NCI-H146 (cell line): ENCODE results near the gene ITGBL1.

Experiments used
- DNase-seq: peaks from one replicate; lab custom pipeline; 2025; lab: John Stamatoyannopoulos, UW

ITGBL1 gene

DNA sequence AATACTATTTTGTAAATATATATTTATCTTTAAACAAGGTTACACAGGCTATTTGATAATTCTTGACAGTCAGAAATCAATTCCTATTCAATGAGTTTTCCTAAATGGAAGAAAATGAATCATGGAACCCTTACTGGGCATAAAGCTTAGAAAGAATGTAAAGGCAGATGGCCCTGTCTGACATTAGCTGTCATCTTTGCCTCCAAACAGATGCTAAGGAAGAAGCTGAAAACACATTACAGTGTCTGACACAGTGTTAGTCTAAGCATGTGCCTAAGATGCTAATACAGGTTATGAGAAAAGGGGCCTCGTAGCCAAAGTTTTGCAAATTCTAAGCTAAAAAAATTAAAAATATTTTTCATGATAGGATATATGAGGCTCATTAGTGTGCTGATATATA lies 112.8 kb downstream of the ITGBL1 start:
- no peak for DNase-seq

DNA sequence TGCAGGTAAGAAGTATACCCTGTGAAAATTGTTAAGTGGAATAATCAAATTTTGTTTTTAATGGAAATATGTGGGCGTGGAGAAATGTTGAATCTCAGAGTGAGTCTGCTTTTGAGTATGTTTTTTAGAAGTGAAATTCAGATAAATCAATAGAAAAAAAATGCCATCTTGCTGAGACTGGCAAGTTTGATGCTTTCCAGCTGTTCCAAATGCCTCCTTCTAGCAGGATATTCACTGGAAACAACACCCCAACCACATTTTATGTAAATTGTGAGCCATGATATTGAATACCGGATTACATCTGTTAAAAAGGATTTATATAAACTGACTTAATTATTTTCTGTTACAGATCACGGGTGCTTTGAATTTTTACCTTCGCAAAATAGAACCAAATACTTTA lies 115.4 kb downstream of the ITGBL1 start:
- no peak for DNase-seq

DNA sequence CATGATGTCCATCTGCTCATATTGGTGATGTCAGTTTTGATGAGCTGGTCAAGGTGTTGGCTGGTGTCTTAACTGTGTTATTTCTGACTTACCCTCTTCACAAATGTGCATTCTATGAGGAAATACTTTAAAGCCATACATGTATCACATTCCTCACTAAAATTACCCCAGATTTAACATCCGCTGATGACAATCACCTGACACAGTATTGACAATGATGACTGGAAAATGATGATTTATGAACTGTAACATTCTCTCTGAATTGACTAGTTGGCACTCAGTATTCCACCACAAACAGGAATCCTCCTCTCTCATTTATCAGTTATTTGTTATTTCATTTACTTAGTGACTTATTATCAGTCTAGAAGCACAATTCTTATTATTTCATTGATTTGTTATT lies 117.3 kb downstream of the ITGBL1 start:
- DNase-seq, result no peak

DNA sequence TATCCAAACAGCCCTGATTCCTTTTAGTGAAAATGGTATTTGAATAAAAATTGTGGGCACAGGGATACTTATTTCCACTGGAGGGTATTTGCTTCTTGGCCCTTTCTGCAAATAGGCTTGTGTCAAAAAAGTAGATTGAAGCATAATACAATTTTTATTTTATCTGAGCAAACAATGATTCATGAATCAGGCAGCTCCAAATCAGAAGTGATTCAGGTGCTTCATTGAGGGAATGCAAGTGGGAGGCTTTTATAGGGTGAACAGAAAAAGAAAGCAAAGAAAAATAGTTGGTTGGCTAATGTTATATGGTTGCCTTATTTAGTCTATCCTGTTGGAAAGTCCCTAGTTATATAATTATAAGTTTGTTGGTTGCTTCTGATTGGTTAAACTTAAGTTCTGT lies 117.9 kb downstream of the ITGBL1 start:
- DNase-seq, result no peak

DNA sequence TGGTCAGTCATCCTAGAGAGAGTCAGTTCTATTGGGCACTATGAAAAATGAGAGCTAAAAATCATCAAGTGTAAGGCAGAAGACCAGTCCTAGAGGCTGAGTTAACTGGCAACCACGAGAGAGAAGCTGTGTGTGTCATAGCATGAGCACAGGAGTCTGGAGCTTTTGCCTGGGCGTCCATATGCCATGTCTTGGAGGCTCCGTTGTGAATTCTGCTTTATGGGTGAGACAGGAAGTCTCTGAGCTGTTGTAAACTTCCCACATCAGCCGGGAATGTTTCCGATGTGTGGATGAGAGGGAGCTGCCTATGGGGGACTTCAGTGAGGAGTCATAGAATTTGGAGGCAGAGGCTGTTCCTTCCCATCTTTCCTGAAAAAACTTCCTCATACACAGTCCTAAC lies 120.0 kb downstream of the ITGBL1 start:
- DNase-seq, result no peak

DNA sequence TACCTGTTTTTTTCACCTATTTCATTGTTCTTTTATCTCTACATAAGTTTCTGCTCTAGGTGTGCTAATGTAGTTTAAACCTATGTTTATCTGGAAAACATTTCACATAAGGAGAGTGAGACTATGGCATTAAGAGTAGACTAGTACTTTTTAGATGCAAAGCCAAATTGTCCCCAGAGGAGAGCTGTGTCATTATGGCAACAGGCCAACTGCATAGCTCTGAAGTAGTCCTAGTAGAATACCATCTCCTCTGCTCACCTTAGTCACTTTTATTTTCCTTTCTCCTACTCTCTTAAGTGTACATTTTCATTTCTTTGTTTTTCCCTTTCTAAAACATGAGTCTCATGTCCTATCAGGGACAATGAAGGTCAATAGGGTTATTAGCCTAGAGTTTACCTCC lies 123.1 kb downstream of the ITGBL1 start:
- no peak for DNase-seq

DNA sequence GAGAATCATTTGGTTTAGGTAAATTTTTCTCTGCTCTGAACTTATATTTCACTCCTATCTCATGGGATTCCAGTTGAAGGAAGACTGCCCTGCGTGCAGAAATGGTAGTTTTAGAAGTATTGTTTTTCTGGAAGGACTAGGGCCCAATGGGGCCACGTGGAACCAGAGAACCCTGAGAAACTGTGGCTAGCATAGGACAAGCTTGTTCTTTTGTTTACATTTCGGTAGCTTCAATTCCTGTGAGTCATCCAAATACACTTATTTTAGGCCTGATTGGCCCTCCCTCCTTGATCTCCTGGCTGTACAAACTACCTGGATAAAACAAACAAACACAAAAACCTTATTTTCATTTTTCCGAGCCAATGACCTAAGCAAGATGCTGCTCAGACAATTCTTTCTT lies 124.0 kb downstream of the ITGBL1 start:
- no peak for DNase-seq

DNA sequence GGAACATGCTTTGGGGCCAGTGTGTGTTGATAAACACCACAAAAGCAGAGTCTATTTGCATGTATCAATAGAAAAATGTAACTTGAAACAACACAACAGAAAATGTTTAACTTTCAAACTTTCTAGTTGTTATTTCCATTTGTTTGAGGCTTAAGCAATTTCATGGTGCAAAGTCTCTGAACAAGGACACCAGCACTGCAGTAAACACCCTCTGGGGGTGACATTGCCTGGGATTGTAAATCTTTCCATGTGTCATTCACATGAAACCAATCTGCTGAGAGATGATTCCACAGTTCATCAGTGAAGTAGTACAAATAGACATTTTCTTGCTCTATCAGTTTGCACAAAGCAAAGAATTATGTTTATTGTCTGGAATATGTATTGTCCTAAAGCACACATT lies 124.5 kb downstream of the ITGBL1 start:
- no peak for DNase-seq

DNA sequence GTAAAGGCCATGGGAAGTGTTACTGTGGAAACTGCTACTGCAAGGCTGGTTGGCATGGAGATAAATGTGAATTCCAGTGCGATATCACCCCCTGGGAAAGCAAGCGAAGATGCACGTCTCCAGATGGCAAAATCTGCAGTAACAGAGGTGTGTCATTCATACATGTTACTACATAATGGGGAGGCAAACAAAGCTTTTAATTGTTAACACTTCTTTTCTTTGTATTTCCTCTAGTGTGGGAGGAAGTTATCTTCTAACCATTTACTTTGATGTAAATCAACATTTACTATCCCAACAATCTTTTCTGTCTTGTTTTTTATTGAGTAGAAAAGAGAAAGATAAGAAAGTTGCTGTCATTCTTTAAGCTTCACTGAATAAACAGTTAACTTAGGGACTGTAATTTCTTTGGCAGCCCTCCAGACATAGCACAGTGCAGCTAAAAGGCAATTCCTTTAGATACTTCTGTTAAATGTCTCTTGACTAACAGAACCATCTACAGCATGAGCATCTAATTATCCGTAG lies 126.9 kb downstream of the ITGBL1 start:
- peak; percentile 87 for DNase-seq

DNA sequence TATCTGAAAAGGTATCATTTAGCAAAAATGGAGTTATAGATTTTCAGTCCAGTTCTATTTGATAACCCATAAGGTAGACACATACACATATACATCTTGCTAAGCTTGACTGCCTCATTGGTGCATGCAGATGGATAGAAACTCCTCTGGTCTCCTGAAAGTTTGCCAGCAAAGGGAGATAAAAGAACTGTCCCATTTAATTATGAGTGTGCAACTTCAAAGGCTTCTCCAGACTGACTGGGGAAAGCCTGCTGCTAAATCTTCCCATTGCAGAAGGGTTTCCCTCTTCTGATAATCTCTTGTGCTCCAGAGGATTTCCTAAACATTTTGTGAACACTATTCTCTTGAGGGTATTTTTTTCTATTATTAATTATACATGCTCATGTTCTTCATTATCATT lies 131.9 kb downstream of the ITGBL1 start:
- DNase-seq, result no peak

DNA sequence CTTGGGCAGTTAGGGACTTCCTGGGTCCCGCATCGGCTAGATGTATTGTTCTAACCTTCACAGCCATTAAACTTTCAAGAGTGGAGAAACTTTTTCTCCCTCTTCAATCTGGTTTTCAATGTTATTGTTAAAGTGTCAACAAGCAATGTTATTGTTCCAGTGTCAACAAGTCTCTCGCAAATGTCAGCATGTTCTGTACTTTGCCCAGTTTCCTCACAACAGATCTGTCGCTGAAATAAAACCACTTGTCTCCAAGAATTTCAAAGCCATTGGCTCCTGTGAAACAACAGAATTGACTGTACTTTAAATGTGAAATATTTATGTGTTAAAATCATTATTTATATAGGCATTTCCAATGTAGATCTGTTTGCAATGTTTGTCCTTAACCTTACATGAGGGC lies 138.0 kb downstream of the ITGBL1 start:
- no peak for DNase-seq

DNA sequence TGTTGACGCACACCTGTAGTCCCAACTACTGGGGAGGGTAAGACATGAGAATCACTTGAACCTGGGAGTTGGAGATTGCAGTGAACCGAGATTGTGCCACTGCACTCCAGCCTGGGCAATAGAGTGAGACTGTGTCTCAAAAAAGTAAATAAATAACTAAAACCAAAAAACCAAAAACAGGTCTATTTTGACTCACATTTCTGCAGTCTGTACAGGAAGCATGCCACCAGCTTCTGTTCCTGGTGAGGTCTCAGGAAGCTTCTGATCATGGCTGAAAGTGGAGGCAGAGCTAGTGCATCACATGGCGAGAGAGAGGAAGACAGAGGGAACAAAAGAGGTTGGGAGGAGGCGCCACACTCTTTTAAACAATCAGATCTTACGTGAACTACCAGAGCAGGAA lies 142.5 kb downstream of the ITGBL1 start:
- DNase-seq, result no peak

DNA sequence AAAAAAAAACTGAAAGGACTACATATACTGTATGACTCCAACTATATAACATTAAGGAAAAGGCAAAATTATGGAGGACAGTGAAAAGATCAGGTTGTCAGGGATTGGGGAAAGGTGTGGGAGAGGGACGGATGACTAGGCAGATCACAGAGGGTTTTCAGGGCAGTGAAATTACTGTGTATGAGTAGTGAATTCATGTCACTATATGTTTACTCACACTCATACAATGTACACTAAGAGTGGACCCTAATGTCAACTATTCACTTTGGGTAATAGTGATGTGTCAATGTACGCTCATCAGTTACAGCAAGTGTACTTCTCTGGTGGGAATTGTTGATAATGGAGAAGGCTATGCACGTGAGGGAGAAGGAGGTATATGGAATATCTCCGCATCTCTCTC lies 144.3 kb downstream of the ITGBL1 start:
- DNase-seq, result no peak

DNA sequence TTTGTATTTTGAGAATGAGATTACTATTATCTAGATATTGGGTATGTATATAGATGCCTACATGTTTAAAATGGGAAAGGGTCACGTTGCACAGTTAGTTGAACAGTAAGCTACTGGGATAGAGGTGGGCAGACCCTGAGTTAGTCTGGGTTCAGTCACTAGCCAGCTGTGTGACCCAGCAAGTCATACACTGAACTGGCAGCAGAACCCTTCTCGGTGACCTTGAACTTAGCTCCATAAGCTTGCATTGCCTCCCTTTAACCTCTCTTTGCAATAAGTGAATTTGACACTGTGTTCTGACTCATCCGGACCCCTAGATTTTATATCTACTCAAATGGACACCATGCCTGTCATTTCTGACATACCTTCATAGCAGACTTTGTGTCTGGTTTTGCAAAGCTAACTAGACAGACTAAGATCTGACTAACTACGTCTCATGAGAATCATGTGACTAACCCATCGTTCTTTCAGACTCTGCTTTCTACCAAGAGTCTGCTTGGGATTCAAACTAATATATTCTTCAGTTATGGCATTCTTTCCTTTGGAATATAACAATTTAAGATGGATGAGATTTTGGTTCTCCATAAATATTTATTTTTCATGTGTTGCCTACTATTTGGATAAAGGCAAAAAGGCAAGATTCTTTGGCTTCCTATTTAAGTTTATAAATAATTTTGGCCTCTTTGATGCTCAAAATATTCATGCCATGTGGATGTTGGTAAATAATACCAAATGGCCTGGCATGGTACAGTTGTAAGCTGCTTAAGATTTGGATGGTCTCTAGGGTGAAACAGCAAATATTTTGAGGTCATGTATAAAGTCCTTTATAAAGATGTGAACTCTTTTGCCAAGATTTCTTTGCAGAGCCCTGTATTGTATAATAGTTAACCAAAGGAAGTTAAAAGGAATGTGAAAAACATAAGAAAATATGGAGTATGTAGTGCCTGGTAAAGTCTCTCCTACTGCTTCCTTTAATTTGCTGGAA lies 159.3 kb downstream of the ITGBL1 start:
- DNase-seq, result no peak

DNA sequence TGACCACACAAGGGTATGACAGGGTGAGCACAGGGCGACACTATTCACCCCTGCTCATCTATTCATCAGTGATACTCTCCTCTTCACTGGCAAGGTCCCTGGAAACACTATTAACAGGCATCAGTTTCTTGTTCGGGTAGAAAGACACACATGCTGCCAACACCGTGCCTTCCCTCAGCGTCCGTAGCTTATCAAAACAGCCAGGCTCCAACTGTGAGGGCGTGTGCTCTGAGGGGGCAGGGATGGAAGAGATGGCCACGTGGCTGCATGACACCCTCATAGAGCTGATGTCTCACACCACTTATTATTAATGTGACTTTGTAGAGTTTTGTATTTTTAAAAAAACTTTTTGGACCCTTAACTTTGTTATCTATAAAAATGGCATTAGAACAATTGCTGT lies 160.3 kb downstream of the ITGBL1 start:
- DNase-seq, result peak; percentile 12

DNA sequence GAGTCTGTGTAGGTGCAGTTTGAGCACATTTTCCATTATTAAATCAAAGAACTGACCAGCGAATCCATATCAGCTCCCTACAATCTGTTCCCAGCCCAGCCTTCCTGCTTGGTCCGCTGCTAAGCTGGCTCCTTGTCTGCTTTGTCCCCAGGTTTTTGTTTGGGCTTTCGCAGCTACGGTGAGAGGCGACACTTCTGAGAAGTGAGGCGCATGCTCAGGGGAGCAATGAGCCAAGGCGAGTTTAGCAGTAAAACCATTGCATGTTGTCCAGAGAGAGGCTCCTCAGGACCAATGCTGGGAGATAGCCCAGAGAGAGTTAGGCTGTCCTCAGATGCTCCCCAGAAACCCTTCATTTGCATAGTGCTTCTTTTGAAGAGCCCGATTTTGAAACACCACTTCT lies 162.0 kb downstream of the ITGBL1 start:
- no peak for DNase-seq

DNA sequence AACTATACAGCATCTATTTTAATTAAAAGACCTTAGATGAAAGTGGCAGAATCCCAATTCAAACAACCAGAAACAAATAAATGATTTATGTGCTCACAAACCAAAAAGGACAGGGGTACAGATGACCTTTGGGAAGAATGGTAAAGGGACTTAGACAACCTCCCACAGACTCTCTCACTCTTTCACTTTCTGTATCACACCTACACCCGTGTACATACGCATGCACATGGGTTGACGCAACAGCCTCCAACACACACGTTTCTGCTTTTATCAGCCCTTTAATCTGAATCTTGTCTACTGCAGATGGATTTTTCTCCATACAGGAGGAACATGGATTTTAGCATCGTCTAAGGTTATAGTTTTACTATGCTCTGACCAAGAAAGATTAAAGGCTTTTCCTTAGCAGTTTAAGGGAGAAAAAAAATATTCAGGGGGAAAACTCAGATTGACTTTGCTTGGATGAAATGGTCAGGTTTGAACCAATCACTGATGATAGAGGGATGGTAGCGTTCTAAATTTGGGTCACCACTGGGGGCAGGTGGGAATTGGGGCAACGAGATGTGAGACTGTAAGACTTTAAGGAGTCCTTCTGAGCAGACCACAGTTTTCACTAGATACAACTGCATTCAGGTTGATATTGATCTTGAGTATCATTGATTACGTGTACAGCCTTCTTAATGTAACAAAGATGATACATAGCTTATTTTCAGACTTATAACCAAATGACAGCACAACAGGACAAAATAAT lies 166.1 kb downstream of the ITGBL1 start:
- no peak for DNase-seq

DNA sequence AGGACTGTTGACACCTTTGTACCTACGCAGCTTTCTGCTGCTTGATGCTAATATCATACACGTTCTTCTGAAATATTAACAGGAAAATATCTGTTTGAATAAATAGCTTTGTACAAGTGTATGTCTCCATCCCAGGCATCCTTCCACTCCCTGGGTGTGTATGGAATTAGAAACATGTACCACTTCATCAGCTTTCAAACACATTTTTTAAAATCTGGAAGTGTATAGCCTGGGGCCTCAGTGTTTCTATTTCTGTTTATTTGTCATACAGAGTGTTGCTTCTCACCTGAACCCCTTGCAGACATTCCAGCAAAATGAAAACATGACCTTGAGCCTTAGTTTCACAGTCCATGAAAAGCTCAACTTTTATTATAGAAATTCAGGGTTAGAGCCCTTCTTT lies 168.6 kb downstream of the ITGBL1 start:
- no peak for DNase-seq

DNA sequence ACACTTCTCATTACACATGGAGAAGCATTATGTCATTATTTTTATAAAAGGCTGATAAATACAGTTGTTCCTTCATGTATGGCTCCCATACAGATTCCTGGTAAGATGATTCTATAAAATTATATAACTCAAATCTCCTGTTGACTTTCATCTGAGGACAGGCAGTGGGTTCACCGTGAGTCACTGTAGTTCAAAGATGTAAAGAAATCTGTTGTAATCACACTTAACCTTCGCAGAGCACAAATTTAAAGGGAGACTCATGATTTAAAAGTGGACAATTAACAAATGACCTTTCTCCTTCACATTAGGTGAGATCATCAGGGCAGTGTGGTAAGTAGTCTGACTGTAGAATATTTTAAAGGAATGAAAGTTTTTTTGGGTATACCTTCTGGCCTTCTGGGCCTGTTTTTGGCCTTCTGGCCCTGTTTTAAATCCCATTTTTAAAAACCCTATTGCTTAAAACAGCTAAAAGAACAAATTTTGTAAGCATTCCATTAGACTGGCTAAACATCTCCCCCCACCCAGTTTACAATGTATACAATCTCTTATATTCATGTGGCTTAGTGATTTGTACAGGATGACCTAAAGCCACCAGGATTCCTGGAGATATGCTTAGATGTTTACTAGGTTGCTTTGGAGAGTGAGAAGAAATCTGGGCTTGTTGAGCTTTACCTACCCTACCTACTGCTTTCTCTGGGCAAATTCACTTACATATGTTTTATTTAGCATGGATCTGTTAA lies 171.2 kb downstream of the ITGBL1 start:
- peak; percentile 25 for DNase-seq

DNA sequence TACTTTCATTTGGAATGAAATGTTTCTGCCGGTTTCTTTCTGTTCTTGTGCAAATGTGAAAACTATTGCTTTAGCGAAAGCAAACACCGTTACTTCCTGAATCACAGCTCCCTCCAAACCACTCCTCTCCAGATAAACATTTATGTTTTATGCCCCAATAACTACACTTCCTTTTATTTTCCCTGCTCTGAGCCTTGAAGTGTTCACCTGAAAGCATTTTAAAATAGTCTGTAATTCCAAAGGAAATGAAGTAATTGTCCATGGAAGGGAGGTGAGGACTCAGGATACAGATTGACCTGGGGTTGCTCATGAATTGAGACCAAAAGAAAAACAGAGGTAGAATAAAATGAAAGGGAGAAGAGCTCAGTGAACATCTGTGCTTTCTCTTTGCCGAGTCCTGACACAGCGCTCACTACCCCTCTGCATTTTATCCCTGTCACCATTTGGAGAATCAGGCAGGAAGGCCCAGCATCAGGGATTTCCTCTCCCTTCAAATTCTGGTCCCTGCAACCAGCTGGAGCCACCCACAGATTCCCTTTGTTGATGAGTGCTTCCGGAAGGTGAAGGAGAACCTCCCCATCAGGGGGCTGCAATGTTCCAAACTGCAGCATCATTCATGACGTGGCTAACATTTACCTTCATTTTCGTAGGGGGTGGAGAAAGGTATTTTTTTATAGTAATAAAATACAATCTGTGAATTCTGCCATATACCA lies 171.9 kb downstream of the ITGBL1 start:
- DNase-seq, result peak; percentile 93

DNA sequence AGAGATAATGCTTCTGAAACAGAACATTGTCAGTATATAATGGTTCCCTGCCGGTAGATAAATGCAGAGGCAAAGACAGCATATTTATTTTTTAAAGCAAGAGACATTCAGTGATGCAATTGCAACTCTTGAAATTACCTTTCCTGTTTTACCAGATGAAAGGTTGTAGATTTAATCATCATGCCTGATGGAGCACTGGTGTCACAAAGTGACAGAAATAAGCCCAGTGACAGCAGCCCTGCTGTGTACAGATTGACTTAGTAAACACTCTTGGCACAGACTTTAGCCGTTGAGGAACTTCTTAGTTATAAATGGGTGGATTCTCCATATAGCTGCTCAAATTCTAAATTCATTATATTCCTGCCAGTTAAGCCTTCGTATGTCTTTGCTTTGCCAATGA lies 172.5 kb downstream of the ITGBL1 start:
- DNase-seq, result peak; percentile 85
